Jurkat, Clone E6-1 (cell line): ENCODE measurements around the gene HDAC4.

Experiments
- DNase-seq: peaks from one replicate; pipeline ENCODE4 v3.0.0-alpha.2; 2011; ENCODE audit warnings: low read depth, low spot score
- H3K4me3 ChIP-seq: 2 replicates; pipeline ENCODE4 v1.5.1; 2011; ENCODE audit warnings: mild to moderate bottlenecking, low read length, control low read depth, moderate library complexity

Gene HDAC4

DNA sequence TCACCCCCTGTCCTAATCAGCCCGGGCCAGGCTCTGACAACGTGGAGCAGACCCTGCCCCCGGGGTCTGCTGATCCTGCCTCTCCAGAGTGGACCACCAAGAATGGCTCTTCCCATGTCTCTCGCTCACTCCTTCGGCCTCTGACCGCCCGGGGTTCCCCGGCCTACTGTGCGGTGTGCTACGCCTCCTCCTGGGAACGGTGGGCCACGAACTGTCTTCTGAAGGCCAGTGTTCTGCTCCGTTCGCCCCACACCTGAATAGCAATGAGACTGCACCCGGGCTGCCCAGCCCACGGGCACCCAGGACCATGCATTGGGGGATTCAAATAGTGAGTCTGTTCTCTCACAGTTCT is 363.3 kb downstream of the HDAC4 start:
- no peak overlapping the region for H3K4me3 ChIP-seq
- no peak for DNase-seq

DNA sequence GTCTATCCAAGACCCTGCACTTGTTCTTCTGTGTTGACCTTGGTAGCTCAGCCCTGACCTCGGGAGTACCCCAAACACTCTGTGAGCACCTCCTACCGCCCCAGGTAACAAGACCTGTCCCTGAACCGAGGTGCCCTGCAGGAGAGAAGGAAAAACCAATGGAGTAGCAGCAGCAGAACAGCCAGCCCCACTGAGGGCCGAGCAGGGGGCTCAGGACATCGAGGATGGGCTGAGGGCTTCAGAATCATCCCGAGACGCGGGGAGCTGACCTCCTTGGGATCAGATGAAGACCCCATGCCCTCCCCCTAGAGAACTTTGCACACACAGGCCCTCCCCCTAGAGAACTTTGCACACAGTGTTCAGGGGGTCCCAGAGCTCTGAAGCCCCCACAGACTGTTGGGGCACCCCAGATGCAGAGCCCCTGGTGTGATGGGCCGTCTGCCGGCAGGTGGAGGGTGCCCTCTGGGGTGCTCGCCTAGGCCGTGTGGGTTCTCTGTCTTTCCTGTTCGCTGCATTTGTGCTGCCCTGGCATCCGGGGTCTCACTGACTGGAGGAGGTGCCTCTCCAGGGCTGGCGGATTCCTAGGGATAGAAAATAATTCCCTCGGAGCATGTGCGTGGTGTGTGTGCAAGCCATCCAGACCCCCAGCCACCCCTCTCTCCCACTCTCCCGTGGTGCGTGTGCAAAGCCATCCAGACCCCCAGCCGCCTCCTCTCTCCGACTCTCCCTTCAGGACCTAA is 363.8 kb downstream of the HDAC4 start:
- no peak for DNase-seq
- H3K4me3 ChIP-seq = no peak overlapping the region

DNA sequence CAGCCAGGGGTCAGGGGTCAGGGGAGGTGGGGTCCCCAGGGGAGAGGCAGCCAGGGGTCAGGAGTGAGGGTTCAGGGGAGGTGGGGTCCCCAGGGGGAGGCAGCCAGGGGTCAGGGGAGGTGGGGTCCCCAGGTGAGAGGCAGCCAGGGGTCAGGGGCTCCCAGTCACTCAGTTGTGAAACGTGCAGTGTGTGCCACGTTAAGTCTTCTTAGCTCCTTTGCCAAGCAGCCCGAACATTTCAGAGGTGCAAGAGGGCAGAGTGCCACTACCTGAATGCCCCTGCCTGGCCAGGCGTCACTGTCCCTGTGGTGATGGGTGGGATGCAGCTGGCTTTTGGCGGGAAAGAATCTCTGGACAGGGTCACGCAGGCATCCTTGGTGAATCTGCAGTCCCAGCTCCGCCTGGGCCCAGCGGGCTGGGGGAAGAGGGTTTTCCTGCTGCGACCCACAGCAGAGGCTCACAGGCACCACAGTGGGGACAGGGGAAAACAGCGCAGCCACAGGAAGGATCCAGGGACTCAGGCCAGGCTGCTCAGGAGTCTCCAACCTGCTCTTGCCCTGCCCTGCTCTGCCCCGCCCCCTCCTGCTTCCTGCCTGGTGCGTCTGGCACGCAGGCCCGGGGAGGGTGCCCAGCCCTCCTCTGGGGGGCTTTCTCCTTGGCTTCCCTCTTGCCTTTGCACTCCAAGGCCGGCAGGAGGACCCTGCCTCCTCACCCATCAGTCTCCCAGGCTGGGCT is 364.7 kb downstream of the HDAC4 start:
- DNase-seq = peak; percentile 36
- H3K4me3 ChIP-seq = no peak overlapping the region

DNA sequence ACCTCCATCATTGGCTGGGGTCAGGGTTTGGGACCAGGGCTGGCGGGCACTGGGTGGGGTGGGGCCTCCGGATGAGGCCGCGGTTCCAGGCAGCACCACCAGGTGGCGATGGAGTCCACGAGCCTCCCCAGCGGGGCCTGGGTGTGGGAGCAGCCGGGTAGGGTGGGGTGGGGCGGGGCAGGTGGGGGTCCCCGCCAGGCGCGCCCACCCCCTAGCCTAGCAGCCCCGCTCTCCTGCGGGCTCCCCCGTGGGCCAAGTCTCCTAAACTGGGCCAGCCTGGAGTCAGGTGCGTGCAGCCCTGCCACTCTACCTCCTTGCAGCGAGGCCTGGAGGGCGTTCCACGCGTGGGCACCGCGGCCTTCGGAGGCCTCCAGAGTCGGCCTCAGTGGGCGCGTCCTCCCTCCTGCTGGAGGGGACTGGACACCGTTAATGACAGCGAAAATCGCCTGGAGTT is 365.4 kb downstream of the HDAC4 start:
- no peak for DNase-seq

DNA sequence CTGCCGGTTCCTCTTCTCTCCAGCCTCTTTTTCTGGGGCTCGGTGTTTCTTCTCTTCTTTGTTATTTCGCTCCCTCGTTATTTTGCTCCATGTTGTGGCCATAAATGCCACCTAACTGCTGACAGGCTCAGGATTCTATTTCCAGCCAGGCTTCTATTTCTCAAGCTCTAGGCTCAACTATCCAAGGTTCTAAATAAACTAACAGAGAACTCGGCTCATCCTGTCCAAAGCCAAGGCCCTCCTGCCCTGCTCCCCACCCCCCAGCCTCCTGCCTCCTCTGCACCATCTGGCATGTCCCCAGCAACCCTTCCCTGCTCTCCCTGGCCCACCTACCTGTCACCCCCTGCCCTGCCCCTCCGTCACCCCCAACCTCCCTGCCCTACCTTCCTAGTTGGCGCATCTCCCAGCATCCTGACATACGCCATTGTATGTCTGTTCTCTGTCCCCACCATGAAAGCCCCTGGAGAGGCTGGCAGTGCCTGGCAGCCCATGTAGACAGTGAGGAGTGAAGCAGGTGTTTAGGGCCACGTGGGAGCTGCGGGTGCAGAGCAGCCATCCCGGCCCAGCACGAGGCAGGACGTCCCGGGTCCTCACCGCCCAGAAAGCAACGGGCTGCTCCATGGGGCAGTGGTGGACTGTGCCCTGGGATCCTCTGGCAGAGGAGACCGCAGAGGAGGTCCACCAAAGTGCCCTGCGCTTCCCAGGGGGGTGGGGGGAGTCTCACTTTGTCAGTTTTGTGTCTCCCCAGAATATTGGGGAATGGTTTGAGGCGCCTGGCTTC is 366.1 kb downstream of the HDAC4 start:
- H3K4me3 ChIP-seq = no peak overlapping the region
- no peak for DNase-seq

More for the DNA sequence above, 365.4 kb downstream of the HDAC4 start:
- no peak overlapping the region for H3K4me3 ChIP-seq

DNA sequence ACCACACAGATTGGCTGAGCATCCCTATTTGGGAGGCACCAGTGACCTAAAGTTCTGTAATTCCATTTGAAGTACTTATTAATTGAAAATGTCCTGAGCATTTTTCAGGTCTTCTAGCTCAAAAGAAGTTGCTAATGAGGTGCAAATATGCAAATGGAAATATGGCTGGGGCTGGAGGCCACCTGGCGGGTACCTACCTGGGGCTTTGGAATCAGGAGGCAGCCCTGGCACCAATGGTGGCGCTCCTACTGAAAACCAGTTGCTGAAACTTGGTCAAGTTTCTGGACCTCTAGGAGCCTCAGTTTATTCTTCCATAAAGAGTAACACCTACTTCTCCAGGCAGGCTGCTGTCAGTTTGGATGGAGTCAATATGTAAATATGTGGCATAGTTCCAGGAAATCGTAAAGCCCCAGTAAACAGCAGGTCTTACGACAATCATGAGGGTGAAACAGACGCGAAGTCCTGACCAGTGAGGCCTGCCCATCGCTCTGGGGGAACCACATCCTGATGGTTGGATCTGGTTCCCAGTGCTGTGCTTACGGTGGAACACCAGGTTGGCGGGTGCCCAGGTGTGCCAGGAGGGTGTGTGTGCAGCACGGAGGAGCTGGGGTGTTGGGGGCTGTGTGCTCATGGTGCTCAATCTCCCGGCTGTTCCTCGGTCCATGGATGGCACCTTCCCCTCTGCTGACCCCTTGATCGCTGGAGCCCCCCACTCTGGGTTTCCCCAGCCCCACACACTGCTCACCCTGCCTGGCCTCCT is 366.8 kb downstream of the HDAC4 start:
- no peak overlapping the region for H3K4me3 ChIP-seq
- no peak for DNase-seq

DNA sequence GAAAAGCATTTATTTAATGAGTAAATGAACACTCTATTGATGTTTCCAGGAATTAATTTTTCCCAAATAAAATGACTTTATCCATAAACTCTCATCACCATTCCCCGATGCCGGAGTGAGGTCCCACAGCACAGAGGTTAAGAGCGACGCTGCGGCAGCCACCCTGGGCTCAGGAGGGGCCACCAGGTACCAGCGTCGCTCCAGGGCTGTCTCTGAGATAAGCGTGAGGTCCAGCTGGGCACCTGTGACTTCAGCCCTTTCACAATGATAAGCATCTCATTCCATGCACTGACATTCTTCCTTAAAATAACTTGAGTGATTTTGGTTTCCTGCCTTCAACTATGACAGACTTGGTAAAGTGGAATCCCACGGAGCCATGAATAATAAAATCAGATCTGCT is 370.9 kb downstream of the HDAC4 start:
- no peak for DNase-seq
- no peak overlapping the region for H3K4me3 ChIP-seq

DNA sequence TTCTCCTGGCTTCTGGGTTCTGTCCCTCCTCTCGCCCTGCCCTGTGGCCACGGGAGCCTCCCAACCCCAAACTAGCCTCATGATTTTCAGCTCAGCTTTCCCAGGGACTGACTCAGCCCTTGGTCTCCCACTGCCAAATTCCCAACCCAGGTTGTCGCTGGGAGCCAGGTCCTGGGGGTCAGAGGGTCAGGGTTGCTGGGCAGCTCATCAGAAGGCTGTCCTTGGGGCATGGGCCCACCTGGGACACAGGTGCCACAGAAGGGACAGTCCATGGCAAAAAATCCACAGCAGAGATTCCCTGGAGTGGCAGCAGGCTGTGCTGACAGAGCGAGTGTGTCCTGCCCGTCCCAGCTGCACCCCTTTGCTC is 372.6 kb downstream of the HDAC4 start:
- H3K4me3 ChIP-seq = no peak overlapping the region
- DNase-seq = no peak

DNA sequence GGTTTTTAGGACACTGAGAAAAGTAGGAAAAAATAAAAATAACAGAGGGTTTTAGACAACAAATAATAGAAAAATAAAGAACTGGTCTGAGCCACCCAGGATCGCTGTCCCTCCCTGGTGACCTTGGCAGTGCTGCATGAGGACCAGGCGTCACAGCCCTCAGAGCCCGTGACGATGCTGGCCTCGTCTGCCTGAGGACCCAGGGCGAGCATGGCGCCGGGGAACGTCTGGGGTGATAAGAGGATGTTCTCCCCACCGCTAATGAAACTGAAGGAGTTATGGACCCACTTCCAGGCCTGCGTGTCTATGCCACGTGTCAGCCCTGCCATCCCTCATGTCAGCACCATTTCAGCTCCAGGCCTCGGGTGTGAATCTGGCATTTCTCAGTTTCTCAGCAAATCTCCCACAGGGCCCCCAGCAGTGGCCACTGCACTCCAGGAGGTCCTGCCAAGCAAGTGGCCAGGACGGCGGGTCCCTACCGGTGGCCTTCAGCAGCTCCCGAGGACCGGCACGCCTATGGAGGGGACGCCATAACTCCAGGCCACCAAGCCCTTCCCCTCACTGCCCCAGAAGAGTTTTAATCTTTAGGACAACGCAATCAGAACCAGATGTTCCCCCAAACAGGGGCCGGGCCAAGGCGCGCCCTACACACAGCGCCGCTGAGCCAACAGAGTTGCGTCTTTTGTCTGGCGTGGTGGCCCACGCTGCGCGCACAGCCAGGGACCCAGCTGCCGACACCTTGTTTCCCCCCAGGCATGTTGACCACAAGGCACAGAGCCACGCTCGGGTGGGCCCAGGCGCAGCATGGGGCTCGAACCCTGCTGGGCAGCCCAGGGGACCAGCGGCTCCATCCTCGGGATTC is 373.2 kb downstream of the HDAC4 start:
- no peak overlapping the region for H3K4me3 ChIP-seq

DNA sequence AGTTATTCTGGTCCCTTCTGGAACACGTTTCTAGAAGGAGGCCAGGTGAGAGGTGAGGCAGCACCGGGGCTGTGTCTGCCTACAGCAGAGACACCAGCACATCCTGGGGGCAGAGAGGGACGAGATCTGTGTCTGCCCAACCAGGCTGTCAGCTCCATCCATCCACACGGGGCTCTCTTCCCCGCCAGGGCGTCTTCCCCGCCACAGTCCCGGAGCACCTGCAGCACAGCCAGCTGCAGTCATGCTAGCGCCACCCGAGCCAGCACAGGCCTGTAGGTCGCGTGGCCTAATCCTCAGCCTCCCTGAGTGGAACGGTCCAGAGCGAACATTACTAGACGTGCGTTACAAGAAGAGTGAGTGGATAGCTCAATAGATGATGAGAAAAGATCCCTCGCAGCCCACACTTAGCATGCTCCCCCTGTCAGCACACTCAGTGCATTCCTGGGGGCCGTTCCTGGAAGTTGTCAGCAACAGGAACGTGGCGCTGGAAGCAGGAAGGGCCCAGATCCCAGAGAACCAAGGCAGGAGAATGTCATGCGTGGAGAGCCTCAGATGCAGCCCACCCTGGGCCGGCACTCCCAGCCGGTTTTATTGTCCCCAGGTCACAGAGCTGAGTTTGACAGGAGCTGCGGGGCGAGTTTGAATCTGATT is 374.0 kb downstream of the HDAC4 start:
- DNase-seq = no peak
- H3K4me3 ChIP-seq = no peak overlapping the region

More for the DNA sequence above, 373.2 kb downstream of the HDAC4 start:
- no peak for DNase-seq

DNA sequence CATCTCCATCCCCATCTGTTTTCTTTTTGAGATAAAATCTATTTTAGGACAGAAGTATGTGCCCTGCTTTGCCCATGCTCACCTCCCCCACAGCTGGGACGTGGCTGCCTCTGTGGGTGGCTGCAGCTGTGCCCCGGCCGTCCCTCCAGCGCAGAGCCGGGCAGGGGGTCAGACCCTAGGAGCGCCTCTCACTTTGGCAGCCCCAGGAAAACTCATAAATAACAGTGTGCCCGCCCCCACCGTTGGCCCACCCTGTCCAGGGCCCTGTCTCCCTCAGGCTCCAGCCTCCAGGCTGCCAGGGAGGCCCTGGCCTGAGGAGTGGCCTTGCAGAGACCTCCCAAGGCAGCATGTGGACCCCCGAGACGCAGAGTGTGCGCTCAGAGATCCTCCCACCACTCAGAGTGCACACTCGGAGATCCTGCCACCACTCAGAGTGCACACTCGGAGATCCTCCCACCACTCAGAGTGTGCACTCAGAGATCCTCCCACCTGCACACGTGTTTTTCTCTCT is 374.8 kb downstream of the HDAC4 start:
- no peak overlapping the region for H3K4me3 ChIP-seq
- DNase-seq = no peak

DNA sequence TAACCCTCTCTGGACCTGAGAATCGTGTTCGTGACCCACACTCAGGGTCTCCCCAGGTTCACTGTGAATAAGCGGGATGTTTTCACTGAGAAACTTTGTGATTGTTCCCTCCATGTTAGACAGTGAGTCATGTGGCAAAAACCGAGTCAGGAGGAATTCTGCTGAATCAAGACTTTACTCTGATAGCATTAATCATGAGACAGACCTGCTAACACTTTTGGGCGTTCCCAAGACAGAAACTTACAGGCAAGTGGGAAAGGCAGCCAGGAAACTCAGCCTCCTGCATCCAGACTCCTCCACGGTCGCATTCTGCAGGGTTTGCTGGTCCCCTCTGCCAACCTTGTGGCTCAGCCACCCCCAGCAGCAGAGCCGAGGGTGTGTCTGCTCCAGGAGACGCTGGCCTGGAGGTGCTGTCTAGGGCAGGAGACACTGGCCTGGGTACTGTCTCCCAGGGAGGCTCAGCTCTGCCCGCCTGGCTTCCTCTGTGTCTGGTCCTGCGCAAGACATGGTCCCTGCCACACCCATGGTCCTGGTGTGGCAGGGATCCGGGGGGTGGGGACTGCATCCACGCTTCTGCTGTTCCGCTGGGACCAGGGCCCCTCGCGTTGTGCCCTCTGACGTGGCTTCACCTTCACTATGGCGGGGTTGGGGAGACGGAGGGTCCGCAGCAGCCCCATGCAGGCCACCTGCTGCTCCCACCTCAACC is 375.6 kb downstream of the HDAC4 start:
- no peak overlapping the region for H3K4me3 ChIP-seq
- DNase-seq = no peak

DNA sequence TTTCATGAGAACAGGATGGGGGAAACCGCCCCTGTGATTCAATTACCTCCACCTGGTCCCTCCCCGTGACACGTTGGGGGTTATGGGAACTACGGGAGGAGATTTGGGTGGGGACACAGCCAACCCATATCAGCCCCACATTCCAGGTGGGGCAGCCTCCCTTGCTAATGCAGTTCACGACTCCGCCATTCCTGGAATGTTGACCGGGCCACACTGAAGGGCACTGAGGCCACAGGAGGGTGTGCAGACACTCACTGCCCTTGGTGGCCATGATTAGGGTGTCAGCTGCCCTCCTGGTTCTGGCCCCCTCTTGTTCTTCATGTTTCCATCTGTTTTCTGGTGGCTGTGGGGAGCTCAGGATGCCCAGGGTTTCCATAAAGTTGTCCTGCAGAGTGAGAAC is 376.6 kb downstream of the HDAC4 start:
- DNase-seq = no peak
- no peak overlapping the region for H3K4me3 ChIP-seq

DNA sequence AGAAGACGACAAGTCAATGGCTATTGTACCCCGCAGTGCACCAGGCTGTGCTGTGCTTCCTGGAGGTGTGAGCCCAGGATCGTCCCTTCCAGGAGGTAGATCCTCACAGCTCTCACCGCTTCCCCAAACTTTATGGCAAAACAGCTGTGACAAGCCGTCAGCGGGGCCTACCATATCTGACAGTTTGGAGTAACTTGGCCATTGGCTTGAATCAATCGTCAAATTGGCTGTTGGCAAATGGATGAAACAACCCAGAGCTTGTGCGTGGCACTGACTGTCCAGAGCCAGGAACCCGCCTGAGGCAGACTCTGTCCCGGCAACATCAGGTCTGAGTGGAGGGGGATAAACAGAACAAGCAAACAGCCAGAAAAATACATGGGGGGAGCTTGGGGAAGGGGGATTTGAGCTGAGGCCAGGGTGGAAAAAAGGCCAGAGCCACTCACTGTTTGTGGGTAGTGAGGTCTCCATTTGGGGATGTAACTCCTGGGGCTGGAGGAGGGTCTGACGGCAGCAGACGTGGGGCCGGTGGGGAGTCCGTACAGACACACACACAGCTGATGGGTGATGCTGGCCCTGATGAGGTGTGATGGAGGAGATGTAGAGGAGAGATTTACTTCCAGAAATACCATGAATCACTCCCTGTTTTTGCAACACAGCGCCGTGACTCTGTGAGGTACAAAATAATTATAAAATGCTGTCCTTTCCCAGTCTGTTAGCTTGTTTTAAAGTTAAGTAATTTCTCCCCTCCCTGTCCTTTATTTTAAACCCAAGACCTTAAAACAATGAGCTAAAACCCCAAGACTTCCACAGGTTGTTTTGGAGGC is 378.2 kb downstream of the HDAC4 start:
- DNase-seq = no peak
- H3K4me3 ChIP-seq = no peak overlapping the region

DNA sequence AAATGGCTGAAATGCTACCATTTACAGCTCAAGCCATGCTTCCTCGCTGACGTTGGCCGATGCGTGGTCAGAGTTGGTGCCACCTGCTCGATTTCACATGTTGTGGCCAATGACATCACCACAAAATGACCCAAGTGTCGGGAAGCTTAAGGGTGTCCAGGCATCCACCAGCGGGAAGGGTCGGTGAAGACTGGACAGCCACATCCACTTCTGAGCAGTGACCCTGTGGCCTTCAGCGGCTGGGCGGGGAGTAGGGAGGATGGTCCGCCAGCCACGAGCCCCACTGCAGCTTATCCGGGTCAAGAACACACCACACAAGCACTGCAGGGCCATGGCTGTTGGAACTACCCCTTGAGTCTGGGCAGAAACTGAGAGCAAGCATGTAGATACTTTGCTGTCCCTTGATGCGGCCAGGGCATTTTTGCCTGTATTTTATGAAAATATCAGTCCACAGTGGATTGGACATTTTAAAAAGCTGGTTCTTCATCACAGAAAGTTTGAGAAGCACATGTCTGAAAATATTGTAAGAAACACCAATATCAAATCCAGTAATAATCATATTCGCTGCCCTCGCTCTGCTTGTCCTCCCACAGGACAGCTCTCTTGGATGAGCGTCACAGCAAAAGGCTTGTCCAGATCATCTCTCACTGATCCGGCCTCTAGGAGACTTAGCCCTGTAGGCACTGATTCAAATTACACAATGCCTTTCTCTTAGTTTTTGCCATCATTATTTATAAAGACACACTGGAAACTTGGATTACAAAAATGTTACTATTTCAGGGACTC is 379.0 kb downstream of the HDAC4 start:
- DNase-seq = no peak
- no peak overlapping the region for H3K4me3 ChIP-seq

DNA sequence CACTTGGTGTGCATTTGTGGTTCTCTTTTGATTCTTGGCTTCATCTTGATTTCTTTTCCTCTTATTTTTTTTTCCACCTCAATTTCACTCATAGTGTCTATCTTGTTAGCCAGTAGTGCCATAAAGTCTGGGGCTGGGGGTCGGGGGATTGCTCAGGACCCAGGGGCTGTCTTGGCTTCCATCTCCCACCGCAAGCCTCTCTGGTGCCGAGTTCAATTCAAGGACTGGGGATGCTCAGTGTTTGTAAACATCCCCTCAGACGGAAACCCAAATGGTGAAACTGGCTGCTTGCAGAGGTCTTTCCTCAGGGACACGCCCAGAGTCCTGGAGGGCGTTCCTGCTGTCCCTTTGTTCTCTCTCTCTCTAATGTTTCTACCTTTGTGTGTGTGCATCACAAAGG is 379.6 kb downstream of the HDAC4 start:
- DNase-seq = no peak
- no peak overlapping the region for H3K4me3 ChIP-seq
